Calu3 (cell line): ENCODE data around the gene SAG. TPM values are rescaled to one million over a fixed set of nuclear protein-coding genes. Genes with fewer than 3 reads are reported as not detected.

Experiments
- BruUV-seq: library from RNA; stranded (reverse); fragments of 400-500 nt; replicated peaks from 2 replicates; lab custom pipeline; 2021; lab: Mats Ljungman, UMichigan
- CTCF ChIA-PET: fragments of 300-600 bp; sonication (Branson Sonifier 250); formaldehyde crosslinking; loops from one replicate; lab custom pipeline; 2022; ENCODE audit warnings: antibody characterized with exemption; lab: Charles Lee
- DNase-seq: peaks from one replicate; pipeline ENCODE4 v3.0.0; 2022
- H3K27ac Mint-ChIP-seq: one replicate; pipeline ENCODE4 v1.8.0; 2022; ENCODE audit warnings: mixed read lengths; ENCODE audit not compliant: unreplicated experiment
- H3K27me3 Mint-ChIP-seq: one replicate; pipeline ENCODE4 v1.8.0; 2022; ENCODE audit warnings: mixed read lengths; ENCODE audit not compliant: unreplicated experiment
- H3K36me3 Mint-ChIP-seq: one replicate; pipeline ENCODE4 v1.8.0; 2022; ENCODE audit warnings: mild to moderate bottlenecking, moderate library complexity, mixed read lengths; ENCODE audit not compliant: insufficient read depth, unreplicated experiment
- H3K4me1 Mint-ChIP-seq: one replicate; pipeline ENCODE4 v1.8.0; 2022; ENCODE audit warnings: mild to moderate bottlenecking, low read depth, mixed read lengths; ENCODE audit not compliant: unreplicated experiment
- H3K4me3 Mint-ChIP-seq: one replicate; pipeline ENCODE4 v1.8.0; 2022; ENCODE audit warnings: mild to moderate bottlenecking, low read depth, moderate library complexity, mixed read lengths; ENCODE audit not compliant: unreplicated experiment
- H3K9me3 Mint-ChIP-seq: one replicate; pipeline ENCODE4 v1.8.0; 2022; ENCODE audit warnings: low read depth, mixed read lengths; ENCODE audit not compliant: unreplicated experiment
- intact Hi-C: fragments of 100-400 bp; cut with micrococcal nuclease; formaldehyde crosslinking; loops from one replicate; pipeline ENCODE4 v1.10.0; 2022; ENCODE audit not compliant: unreplicated experiment
- total RNA-seq: library from RNA; stranded (reverse); gene quantifications from 2 replicates; pipeline ENCODE4 v1.2.3, GENCODE V29; 2022
- TF ChIP-seq, protein P1 (sequence below): fragments of 200-600 bp; IDR thresholded peaks from one replicate; pipeline ENCODE4 v1.8.0; 2022; ENCODE audit warnings: antibody characterized with exemption; ENCODE audit not compliant: unreplicated experiment

The SAG gene
- total RNA-seq, 1 experiment from 2014 or later, result not detected

DNA sequence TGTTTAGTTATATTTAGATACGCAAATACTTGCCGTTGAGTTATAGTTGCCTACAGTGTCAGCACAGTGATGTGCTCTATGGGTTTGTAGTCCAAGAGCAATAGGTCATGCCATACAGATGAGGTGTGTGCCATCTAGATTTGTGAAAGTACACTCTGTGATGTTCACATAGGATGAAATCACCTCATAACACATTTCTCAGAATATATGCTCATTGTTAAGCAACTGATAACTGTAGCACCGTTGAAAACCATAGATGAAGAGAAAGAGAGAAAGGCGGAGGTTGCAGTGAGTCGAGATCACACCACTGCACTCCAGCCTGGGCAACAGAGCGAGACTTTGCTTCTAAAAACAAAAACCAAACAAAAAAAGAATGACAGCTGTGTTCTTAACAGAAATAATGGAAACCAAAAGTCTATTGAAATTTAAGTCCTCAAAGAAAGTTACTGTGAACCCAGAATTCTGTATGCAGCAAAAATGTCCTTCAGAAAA is 56.2 kb downstream of the SAG start:
- TF ChIP-seq, protein P1, sequence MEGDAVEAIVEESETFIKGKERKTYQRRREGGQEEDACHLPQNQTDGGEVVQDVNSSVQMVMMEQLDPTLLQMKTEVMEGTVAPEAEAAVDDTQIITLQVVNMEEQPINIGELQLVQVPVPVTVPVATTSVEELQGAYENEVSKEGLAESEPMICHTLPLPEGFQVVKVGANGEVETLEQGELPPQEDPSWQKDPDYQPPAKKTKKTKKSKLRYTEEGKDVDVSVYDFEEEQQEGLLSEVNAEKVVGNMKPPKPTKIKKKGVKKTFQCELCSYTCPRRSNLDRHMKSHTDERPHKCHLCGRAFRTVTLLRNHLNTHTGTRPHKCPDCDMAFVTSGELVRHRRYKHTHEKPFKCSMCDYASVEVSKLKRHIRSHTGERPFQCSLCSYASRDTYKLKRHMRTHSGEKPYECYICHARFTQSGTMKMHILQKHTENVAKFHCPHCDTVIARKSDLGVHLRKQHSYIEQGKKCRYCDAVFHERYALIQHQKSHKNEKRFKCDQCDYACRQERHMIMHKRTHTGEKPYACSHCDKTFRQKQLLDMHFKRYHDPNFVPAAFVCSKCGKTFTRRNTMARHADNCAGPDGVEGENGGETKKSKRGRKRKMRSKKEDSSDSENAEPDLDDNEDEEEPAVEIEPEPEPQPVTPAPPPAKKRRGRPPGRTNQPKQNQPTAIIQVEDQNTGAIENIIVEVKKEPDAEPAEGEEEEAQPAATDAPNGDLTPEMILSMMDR, result no peak
- no peaks in the 10 kb centered on the region for H3K4me1 Mint-ChIP-seq
- H3K4me3 Mint-ChIP-seq, result no peak overlapping the region
- no peaks in the 10 kb centered on the region for H3K36me3 Mint-ChIP-seq
- no peak overlapping the region for H3K27ac Mint-ChIP-seq
- DNase-seq, result no peak
- no peaks in the 10 kb centered on the region for H3K27me3 Mint-ChIP-seq
- intact Hi-C loops, result no loop called here
- no TSS peak for BruUV-seq
- H3K9me3 Mint-ChIP-seq, result no peaks in the 10 kb centered on the region
- CTCF ChIA-PET, result no interaction called here

DNA sequence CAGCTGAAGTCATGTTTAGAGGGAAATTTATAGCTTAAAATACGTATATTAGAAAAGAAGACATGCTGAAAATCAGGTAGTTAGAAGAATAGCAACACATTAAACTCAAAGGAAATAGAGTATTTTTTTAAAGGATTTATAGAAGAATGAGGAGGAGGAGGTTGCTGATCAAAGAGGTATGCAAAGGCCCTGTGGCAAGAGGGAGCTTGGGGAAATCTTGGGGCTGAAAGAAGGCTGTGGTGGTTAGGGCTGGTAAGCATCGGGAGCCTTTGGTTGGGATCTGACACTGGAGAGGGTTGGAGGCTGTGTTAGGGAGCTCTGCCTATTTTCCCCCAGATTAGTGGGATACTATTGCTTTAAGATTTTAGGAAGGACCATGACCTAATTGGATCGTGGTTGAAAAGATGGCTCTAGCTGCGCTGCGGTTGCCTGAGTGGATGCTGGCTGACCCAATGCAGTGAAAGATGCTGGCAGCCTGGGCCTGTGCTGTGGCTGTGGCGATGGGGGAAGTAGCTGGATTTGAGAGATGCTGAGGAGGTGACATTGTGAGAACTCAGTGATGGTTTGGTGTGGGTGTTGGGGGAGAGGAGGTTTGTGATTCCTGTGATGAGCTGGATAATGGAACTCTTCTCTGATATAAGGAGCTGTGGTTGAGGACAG is 58.4 kb downstream of the SAG start:
- intact Hi-C loops, result no loop called here
- Mint-ChIP-seq H3K9me3 (no peaks in the 10 kb centered on the region), H3K4me1 (no peaks in the 10 kb centered on the region), H3K36me3 (no peaks in the 10 kb centered on the region), H3K27me3 (no peaks in the 10 kb centered on the region), H3K27ac (no peak overlapping the region), H3K4me3 (no peak overlapping the region)
- TF ChIP-seq, protein P1, result no peak
- no TSS peak for BruUV-seq
- DNase-seq, result no peak
- CTCF ChIA-PET, result no interaction called here

DNA sequence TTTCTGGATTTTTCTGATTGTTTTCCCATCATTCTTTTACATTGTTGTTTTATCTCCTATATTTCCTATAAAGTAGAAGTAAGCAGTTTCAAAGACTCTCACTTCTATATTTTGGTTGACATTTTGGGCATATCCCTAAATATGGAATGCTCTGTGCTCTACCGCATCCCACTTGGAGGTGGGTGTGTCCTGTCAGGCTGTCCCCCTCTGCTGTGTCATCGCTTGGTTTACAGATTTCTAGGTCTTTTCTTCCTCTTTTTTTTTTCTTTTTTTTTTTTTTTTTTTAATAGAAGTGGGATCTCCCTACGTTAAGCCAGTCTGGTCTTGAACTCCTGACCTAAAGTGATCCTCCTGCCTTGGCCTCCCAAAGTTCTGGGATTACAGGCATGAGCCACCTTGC is 60.0 kb downstream of the SAG start:
- DNase-seq, result no peak
- Mint-ChIP-seq H3K27me3 (no peaks in the 10 kb centered on the region), H3K9me3 (no peaks in the 10 kb centered on the region), H3K27ac (no peak overlapping the region), H3K4me1 (no peaks in the 10 kb centered on the region), H3K36me3 (no peaks in the 10 kb centered on the region), H3K4me3 (no peak overlapping the region)
- no TSS peak for BruUV-seq
- TF ChIP-seq, protein P1, result no peak
- intact Hi-C loops, result no loop called here
- CTCF ChIA-PET, result no interaction called here

DNA sequence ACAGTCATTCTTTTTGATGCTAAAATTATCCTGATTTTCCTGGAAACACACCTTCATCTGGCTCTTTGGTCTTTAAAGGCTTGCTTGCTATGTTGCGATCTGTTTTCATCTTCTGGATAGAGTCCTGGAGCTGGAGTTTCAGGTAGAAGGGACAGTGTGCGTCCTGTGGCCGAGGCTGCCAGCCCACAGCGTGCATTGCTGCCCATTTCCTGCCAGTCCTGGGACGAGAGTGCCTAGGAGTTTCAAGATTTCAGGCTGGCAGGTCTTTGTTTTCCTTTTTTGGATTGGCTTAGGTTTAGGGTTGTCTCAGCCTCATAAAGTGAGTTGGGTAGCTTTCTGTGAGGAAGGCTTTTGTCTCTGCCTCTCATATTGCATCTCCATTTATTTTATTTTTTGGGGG is 61.1 kb downstream of the SAG start:
- DNase-seq, result no peak
- Mint-ChIP-seq H3K36me3 (no peaks in the 10 kb centered on the region), H3K27me3 (no peaks in the 10 kb centered on the region), H3K4me1 (no peaks in the 10 kb centered on the region), H3K27ac (no peak overlapping the region), H3K9me3 (no peaks in the 10 kb centered on the region), H3K4me3 (no peak overlapping the region)
- intact Hi-C loops, result no loop called here
- no TSS peak for BruUV-seq
- TF ChIP-seq, protein P1, result no peak
- CTCF ChIA-PET, result no interaction called here
